HepG2 (cell line): ENCODE results near the gene POLRMT. TPM values are rescaled to one million over a fixed set of nuclear protein-coding genes. Genes with fewer than 3 reads are reported as not detected.

Experiments
- ATAC-seq: fragments of 200-7000 bp; cut with Tn5 transposase; 3 replicates; pipeline ENCODE4 v1.9.1; 2020; ENCODE audit warnings: mild to moderate bottlenecking, moderate library complexity
- BruUV-seq: library from RNA; stranded (reverse); fragments of 400-500 nt; replicated peaks from 2 replicates; lab custom pipeline; 2021; lab: Mats Ljungman, UMichigan
- CTCF ChIA-PET: fragments of 300-600 bp; formaldehyde crosslinking; extraction: SDS; loops from one replicate; lab custom pipeline; 2021; ENCODE audit warnings: low total read pairs, inconsistent platforms, low intra/inter-chr PET ratio; lab: Yijun Ruan, JAX
- POLR2A ChIA-PET: fragments of 350-600 bp; sonication (Branson Sonifier 250); formaldehyde crosslinking; loops from one replicate; lab custom pipeline; 2020; ENCODE audit warnings: antibody characterized with exemption, inconsistent platforms; lab: Yijun Ruan, JAX
- DNase-seq: peaks from one replicate; pipeline ENCODE4 v3.0.0-alpha.2; 2015; ENCODE audit warnings: low spot score
- FAIRE-seq: peaks from 3 replicates; lab custom pipeline; 2011; peaks lifted over from hg19 to GRCh38; lab: Jason Lieb, UNC
- H2AFZ ChIP-seq: one replicate; pipeline ENCODE4 v1.6.1; 2011; ENCODE audit warnings: low read length, inconsistent platforms
- H3K27ac ChIP-seq: fragments of 300-600 bp; 3 replicates; pipeline ENCODE4 v1.8.0; 2011; ENCODE audit warnings: mixed run types, mild to moderate bottlenecking, mixed read lengths, low read length, inconsistent platforms; ENCODE audit not compliant: insufficient read depth; ENCODE audit errors: extremely low read length
- H3K27me3 ChIP-seq, 2 experiments: fragments of 200-600 bp in 1 of 2; 2 replicates in 1 of 2; 3 replicates in 1 of 2; pipeline versions ENCODE4 v1.6.0 to v1.8.0; 2011; ENCODE audit warnings: low read length in 2 of 2, mild to moderate bottlenecking in 2 of 2, moderate library complexity in 2 of 2, inconsistent platforms in 1 of 2; ENCODE audit not compliant: insufficient read depth in 2 of 2, control insufficient read depth in 1 of 2
- H3K36me3 ChIP-seq, 2 experiments: fragments of 200-600 bp in 1 of 2; replicated peaks in 1 of 2; 2 replicates in 1 of 2; 3 replicates in 1 of 2; pipeline versions ENCODE4 v1.5.1 to v1.8.0; 2011; ENCODE audit warnings: low read length in 2 of 2, inconsistent platforms in 1 of 2; ENCODE audit not compliant: insufficient read depth in 2 of 2, control insufficient read depth in 1 of 2
- H3K4me1 ChIP-seq: 2 replicates; pipeline ENCODE4 v1.5.1; 2012; ENCODE audit warnings: low read length, inconsistent platforms; ENCODE audit not compliant: insufficient read depth
- H3K4me2 ChIP-seq: 2 replicates; pipeline ENCODE4 v1.6.0; 2011; ENCODE audit warnings: low read depth, low read length, inconsistent platforms
- H3K4me3 ChIP-seq, 3 experiments: fragments of 200-600 bp in 1 of 3; sonication (generic), shearing (Covaris generic) in 1 of 3; replicated peaks in 1 of 3; 2 replicates each; pipeline ENCODE4 v1.5.1; 2011 to 2016; ENCODE audit warnings: low read length in 3 of 3, inconsistent platforms in 2 of 3, low read depth in 2 of 3, mild to moderate bottlenecking in 2 of 3, control low read depth in 1 of 3, mixed read lengths in 1 of 3; ENCODE audit not compliant: insufficient read depth in 1 of 3
- H3K79me2 ChIP-seq: one replicate; pipeline ENCODE4 v1.6.1; 2011; ENCODE audit warnings: low read length, inconsistent platforms; ENCODE audit not compliant: insufficient read depth
- H3K9ac ChIP-seq: 2 replicates; pipeline ENCODE4 v1.6.0; 2011; ENCODE audit warnings: mild to moderate bottlenecking, low read depth, low read length, inconsistent platforms; ENCODE audit not compliant: insufficient read depth
- H3K9me3 ChIP-seq: 2 replicates; pipeline ENCODE4 v1.5.1; 2012; ENCODE audit warnings: mild to moderate bottlenecking, low read length
- H4K20me1 ChIP-seq: 2 replicates; pipeline ENCODE4 v1.6.0; 2011; ENCODE audit warnings: inconsistent platforms, mild to moderate bottlenecking, low read length, moderate library complexity; ENCODE audit not compliant: insufficient read depth
- CENPT ChIP-seq: sonication (generic); formaldehyde crosslinking; IDR thresholded peaks from 2 replicates; pipeline ENCODE4 v1.8.0; 2022; ENCODE audit warnings: low read depth, mild to moderate bottlenecking, moderate library complexity, missing genetic modification reagents
- MBD4 ChIP-seq: IDR thresholded peaks from 2 replicates; pipeline ENCODE4 v1.6.1; 2012; ENCODE audit warnings: low read length, inconsistent platforms, borderline replicate concordance
- POLR2A ChIP-seq, 2 experiments: IDR thresholded peaks; 2 replicates each; pipeline ENCODE4 v1.6.1; 2011; ENCODE audit warnings: low read depth in 2 of 2, low read length in 2 of 2, mild to moderate bottlenecking in 1 of 2, moderate library complexity in 1 of 2; ENCODE audit not compliant: insufficient read depth in 1 of 2
- RBFOX2 ChIP-seq: fragments of 200-400 bp; formaldehyde crosslinking; IDR thresholded peaks from 2 replicates; pipeline ENCODE4 v1.6.1; 2017; ENCODE audit warnings: low read depth, mild to moderate bottlenecking, low read length
- TAF15 ChIP-seq: fragments of 200-400 bp; formaldehyde crosslinking; IDR thresholded peaks from one replicate; pipeline ENCODE4 v1.6.1; 2018; ENCODE audit warnings: mild to moderate bottlenecking, low read depth, low read length; ENCODE audit not compliant: poor library complexity, severe bottlenecking
- ZNF180 ChIP-seq: sonication (generic); formaldehyde crosslinking; IDR thresholded peaks from 2 replicates; pipeline ENCODE4 v1.4.0; 2020; ENCODE audit warnings: low read depth, missing genetic modification reagents, borderline replicate concordance
- WGBS: methylation state at CpG from one replicate; pipeline ENCODE4 v1.1.6; 2017; ENCODE audit warnings: low lambda C conversion rate; 5-methylcytosine and 5-hydroxymethylcytosine counted together
- in situ Hi-C: cut with HindIII; loops from 2 replicates; pipeline ENCODE4 v1.10.0; 2017; ENCODE audit warnings: low pct_unique_long_range_greater_than_20kb; ENCODE audit not compliant: extremely low pct_ligation_motif_present
- intact Hi-C: fragments of 100-400 bp; cut with micrococcal nuclease; formaldehyde crosslinking; loops from one replicate; pipeline ENCODE4 v1.10.0; 2022; ENCODE audit not compliant: unreplicated experiment
- polyA plus RNA-seq, 8 experiments: library from polyadenylated mRNA; depleted of rRNA in 3 of 8; stranded (reverse) in 7 of 8; unstranded in 1 of 8; fragments of >200 nt; fragmentation: Illumina TruSeq in 4 of 8; extraction: Trizol in 4 of 8; gene quantifications; 2 replicates each; pipeline versions ENCODE4 v1.2.1 to v1.2.3, GENCODE V29; 2011 to 2016; ENCODE audit warnings: low read depth in 4 of 8, missing spikeins in 1 of 8, mixed read lengths in 1 of 8; ENCODE audit not compliant: insufficient read depth in 1 of 8
- total RNA-seq, 5 experiments: library from RNA; depleted of rRNA; stranded (reverse); fragments of >200 nt; fragmentation: Illumina TruSeq; extraction: Trizol; gene quantifications; 2 replicates each; pipeline ENCODE4 v1.2.3, GENCODE V29; 2016; ENCODE audit warnings: low read depth in 1 of 5
- TF ChIP-seq, protein P1 (sequence below): sonication (generic); formaldehyde crosslinking; IDR thresholded peaks from 2 replicates; pipeline ENCODE4 v1.4.0; 2020; ENCODE audit warnings: mild to moderate bottlenecking, missing genetic modification reagents, borderline replicate concordance
- TF ChIP-seq, protein P2 (sequence below): sonication (generic); formaldehyde crosslinking; IDR thresholded peaks from 2 replicates; pipeline ENCODE4 v1.4.0; 2020; ENCODE audit warnings: mild to moderate bottlenecking, missing genetic modification reagents
- TF ChIP-seq, protein P3 (sequence below): sonication (generic); formaldehyde crosslinking; IDR thresholded peaks from 2 replicates; pipeline ENCODE4 v1.4.0; 2020; ENCODE audit warnings: missing genetic modification reagents

POLRMT gene
- total and polyA plus RNA-seq, 2 of the 13 experiments (the other 11 are each of a cell fraction or from before 2014, with no cell fraction given): 78.0 to 101 TPM

DNA sequence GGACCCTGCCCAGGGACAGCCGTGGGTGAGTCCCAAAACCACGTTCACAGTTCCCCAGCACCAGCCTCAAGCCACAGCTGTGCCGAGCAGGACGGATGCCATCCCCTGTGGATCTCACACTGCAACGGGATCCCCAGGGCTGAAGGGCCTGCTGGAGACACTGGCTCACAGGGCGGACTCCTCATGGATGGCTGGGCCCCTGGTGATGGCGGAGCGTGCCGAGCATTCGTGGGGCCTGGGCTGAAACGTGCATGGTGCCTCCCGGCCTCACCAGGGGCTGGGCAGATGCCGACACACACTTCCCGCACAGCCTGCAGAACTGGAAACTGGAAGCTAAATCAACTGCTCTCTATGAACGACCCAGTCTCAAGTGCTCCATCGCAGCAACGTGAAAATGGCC, 20.1 kb upstream of the POLRMT start:
- H4K20me1 ChIP-seq: peaks cover 67% of the 10 kb centered on the region

DNA sequence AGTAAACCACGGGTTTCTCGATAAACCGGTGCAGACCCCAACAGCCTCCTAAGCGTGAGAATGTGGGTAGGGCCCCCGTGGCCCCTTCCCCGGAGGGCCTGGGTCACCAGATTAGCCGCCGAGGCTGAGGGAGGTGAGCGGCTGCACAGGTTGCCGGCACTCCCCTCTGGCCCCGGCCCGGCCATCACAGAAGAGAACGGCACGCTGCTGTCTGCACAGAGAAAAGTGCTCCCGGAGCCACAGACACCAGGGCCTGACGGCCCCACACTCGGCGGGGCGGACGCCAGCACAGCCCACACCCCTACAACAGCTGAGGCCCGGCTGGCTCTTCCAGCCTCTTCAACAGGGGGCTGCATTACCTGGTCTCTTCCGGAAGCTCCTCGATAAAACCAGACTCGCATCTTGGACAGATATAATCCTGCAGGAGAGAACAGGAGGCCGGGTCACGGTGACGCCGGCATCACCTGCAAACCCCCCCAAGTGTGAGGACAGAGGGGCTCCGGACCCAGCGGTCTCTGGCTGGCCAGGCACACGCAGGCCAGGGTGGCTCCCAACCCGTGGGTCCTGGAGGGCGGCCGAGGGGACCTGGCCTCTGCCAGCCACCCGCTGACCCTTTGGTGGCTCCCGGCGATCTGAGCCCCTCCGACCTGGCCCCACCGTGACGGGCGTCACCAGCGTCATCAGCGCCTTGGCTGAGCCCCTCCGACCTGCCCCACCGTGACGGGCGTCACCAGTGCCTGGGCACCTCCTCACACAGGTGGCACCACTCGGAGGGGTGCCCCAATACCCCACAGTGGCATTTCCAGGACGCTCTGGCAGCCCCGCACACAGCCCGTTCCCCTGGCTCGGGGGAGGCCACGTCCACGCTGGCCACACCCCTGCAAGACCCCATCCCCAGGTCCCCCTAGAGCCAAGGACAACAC, 19.4 kb upstream of the POLRMT start:
- peaks cover 60% of the 10 kb centered on the region for H4K20me1 ChIP-seq
- H3K4me3 ChIP-seq: no peak overlapping the region
- no TSS peak for BruUV-seq
- ChIA-PET POLR2A (no interaction called here), CTCF (no interaction called here)
- FAIRE-seq (no peak), ATAC-seq (no peak), DNase-seq (no peak)
- H3K9ac ChIP-seq: no peak overlapping the region
- H2AFZ ChIP-seq: no peak overlapping the region
- no peak overlapping the region for H3K4me2 ChIP-seq
- peaks cover 13% of the 10 kb centered on the region for H3K4me1 ChIP-seq
- in situ Hi-C loops (no loop called here), intact Hi-C loops (no loop called here)
- 93% methylated on average over 16 of the region's 54 CpGs for WGBS
- H3K9me3 ChIP-seq: no peaks in the 10 kb centered on the region
- H3K79me2 ChIP-seq: peaks cover 53% of the 10 kb centered on the region
- H3K36me3 ChIP-seq: peaks cover 34 to 67% of the 10 kb centered on the region in 2 experiments; a peak in 4 of 5 replicates
- H3K27me3 ChIP-seq: no peaks in the 10 kb centered on the region
- no peak overlapping the region for H3K27ac ChIP-seq
- TF ChIP-seq RBFOX2 (peak; percentile 49), TAF15 (no peak), MBD4 (no peak), POLR2A (IDR thresholded peaks at IDR 0.05; ENCODE audit: insufficient read depth in 1 of 2, low read depth in 2 of 2, low read length in 2 of 2) (0 out of 4 replicates have a peak, but pooled peaks of 1 of the 2 experiments have one; percentile 22)
- TF ChIP-seq, protein P1, sequence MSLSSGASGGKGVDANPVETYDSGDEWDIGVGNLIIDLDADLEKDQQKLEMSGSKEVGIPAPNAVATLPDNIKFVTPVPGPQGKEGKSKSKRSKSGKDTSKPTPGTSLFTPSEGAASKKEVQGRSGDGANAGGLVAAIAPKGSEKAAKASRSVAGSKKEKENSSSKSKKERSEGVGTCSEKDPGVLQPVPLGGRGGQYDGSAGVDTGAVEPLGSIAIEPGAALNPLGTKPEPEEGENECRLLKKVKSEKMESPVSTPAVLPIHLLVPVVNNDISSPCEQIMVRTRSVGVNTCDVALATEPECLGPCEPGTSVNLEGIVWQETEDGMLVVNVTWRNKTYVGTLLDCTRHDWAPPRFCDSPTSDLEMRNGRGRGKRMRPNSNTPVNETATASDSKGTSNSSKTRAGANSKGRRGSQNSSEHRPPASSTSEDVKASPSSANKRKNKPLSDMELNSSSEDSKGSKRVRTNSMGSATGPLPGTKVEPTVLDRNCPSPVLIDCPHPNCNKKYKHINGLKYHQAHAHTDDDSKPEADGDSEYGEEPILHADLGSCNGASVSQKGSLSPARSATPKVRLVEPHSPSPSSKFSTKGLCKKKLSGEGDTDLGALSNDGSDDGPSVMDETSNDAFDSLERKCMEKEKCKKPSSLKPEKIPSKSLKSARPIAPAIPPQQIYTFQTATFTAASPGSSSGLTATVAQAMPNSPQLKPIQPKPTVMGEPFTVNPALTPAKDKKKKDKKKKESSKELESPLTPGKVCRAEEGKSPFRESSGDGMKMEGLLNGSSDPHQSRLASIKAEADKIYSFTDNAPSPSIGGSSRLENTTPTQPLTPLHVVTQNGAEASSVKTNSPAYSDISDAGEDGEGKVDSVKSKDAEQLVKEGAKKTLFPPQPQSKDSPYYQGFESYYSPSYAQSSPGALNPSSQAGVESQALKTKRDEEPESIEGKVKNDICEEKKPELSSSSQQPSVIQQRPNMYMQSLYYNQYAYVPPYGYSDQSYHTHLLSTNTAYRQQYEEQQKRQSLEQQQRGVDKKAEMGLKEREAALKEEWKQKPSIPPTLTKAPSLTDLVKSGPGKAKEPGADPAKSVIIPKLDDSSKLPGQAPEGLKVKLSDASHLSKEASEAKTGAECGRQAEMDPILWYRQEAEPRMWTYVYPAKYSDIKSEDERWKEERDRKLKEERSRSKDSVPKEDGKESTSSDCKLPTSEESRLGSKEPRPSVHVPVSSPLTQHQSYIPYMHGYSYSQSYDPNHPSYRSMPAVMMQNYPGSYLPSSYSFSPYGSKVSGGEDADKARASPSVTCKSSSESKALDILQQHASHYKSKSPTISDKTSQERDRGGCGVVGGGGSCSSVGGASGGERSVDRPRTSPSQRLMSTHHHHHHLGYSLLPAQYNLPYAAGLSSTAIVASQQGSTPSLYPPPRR (CRISPR knock-in tag): no peak

More for the DNA sequence above, 20.1 kb upstream of the POLRMT start:
- in situ Hi-C loops (no loop called here), intact Hi-C loops (no loop called here)
- TF ChIP-seq, protein P2, sequence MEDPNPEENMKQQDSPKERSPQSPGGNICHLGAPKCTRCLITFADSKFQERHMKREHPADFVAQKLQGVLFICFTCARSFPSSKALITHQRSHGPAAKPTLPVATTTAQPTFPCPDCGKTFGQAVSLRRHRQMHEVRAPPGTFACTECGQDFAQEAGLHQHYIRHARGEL (CRISPR knock-in tag): no peak
- TF ChIP-seq CENPT (CRISPR knock-in tag): no peak
- TF ChIP-seq, protein P3, sequence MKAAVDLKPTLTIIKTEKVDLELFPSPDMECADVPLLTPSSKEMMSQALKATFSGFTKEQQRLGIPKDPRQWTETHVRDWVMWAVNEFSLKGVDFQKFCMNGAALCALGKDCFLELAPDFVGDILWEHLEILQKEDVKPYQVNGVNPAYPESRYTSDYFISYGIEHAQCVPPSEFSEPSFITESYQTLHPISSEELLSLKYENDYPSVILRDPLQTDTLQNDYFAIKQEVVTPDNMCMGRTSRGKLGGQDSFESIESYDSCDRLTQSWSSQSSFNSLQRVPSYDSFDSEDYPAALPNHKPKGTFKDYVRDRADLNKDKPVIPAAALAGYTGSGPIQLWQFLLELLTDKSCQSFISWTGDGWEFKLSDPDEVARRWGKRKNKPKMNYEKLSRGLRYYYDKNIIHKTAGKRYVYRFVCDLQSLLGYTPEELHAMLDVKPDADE: no peak
- no peak for TF ChIP-seq ZNF180 (CRISPR knock-in tag)
- no peak for FAIRE-seq
- Histone ChIP-seq H3K9me3 (no peaks in the 10 kb centered on the region), H3K4me2 (no peak overlapping the region), H3K79me2 (peaks cover 60% of the 10 kb centered on the region), H2AFZ (no peak overlapping the region), H3K36me3 (peaks cover 31 to 71% of the 10 kb centered on the region in 2 experiments), H3K27me3 (no peaks in the 10 kb centered on the region), H3K4me3 (no peak overlapping the region), H3K4me1 (peaks cover 20% of the 10 kb centered on the region), H3K9ac (no peak overlapping the region), H3K27ac (no peak overlapping the region)
- ChIA-PET POLR2A (no interaction called here), CTCF (no interaction called here)
- WGBS: 100% methylated on average over 3 of the region's 17 CpGs
- no peak for DNase-seq
- no peak for ATAC-seq
- BruUV-seq: no TSS peak
